ENCODE measurements around the gene HOXA5. TPM values are rescaled to one million over a fixed set of nuclear protein-coding genes. Genes with fewer than 3 reads are reported as not detected.

HOXA5 gene
- total and polyA plus RNA-seq, 2 donors (not counting 3 experiments of a cell fraction or from before 2014, with no cell fraction given) = 18.6 to 18.8 TPM

DNA sequence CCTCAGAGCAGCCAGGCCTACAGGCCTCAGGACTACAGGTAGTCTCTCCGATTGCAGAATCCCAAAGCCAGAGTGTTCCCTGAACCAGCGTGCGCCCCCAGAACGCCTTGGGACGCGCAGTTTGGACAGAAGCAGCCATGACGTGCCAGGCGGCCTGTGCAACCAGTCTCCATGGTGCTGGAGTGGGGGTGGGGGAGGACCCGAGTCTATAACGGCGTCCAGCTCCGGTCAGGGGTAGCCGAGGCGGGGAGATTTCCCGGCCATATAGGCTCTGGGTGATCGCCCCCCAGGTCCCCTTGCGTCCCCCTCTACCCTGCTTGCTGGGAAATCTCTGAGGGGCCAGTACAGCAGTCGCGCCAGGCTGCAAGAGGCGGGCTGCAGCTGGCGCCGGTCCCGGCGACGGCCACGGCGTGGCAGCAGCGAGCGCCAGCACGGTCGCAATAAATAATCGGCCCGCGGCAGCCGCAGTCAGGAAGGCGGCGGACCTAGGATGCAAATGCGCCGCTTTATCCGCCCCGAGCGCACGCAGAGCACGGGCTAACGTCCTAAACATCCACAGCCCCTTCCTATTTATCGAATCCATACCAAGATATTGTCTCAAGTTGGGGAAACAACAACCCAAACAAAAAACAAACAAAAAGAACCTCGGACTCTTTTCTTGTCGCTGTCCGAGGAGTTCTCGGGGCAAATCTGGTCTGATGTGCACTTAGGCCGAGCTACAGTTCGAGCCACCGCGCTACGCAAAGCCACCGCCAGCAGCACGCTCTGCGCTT, 7.3 kb upstream of the HOXA5 start:
- H3K27me3 ChIP-seq (ENCODE audit: control insufficient read depth in 2 of 2, insufficient read depth in 2 of 2, low read length in 2 of 2) = no peaks in the 10 kb centered on the region
- H3K4me3 ChIP-seq (replicated peaks in 1 of 3; ENCODE audit: insufficient read depth in 1 of 3, low read depth in 1 of 3, low read length in 3 of 3) = peak overlapping the region; percentile 54 to 85 (median 55)
- peaks cover 98% of the 10 kb centered on the region for H3K79me2 ChIP-seq (ENCODE audit: control insufficient read depth, insufficient read depth, low read length)
- peak; percentile 91 for DNase-seq (ENCODE audit: low read depth, low spot score)
- POLR2A ChIA-PET = interaction anchor here (1.0 to 2.6 kb wide), 6 partner anchors 10 to 468 kb away, joined by 3 to 8 read pairs (median 4); partner anchors contain the start of gene HOXA9
- H4K20me1 ChIP-seq (replicated peaks; ENCODE audit: control insufficient read depth, extremely low read depth, insufficient read depth, low read length) = no peaks in the 10 kb centered on the region
- H3K27ac ChIP-seq (ENCODE audit: insufficient read depth, low read depth, low read length) = peak overlapping the region; percentile 96
- H3K4me1 ChIP-seq (ENCODE audit: control insufficient read depth, extremely low read depth, insufficient read depth, low read length) = peaks cover 75% of the 10 kb centered on the region
- H2AFZ ChIP-seq (ENCODE audit: low read depth, low read length) = no peak overlapping the region
- CTCF ChIA-PET = interaction anchor here (1.0 to 5.6 kb wide), 18 partner anchors 8 to 781 kb away, joined by 3 to 83 read pairs (median 5); partner anchors contain the start of genes HOXA4 and HOXA9
- peak overlapping the region; percentile 78 for H3K9ac ChIP-seq (replicated peaks; ENCODE audit: extremely low read depth, insufficient read depth, low read length)
- TF ChIP-seq POLR2A (IDR thresholded peaks at IDR 0.05; ENCODE audit: low read depth, low read length) = peak; percentile 86
- no peak for TF ChIP-seq FOS (IDR thresholded peaks at IDR 0.05; ENCODE audit: borderline replicate concordance, insufficient read depth, low read length)
- TF ChIP-seq POLR2AphosphoS5 (IDR thresholded peaks at IDR 0.05; ENCODE audit: insufficient read depth, low read depth, low read length) = peak; percentile 81
- TF ChIP-seq MAX (IDR thresholded peaks at IDR 0.05; ENCODE audit: insufficient read depth, insufficient read length) = no peak
- TF ChIP-seq CTCF (IDR thresholded peaks at IDR 0.05; ENCODE audit: extremely low read depth in 1 of 2, insufficient read depth in 1 of 2, low read depth in 1 of 2, low read length in 2 of 2) = peak; percentile 81 to 89
- TF ChIP-seq GATA2 (IDR thresholded peaks at IDR 0.05; ENCODE audit: insufficient read depth, insufficient read length, low read depth, low read length) = no peak
- no peak for TF ChIP-seq MYC (IDR thresholded peaks at IDR 0.05; ENCODE audit: low read depth, low read length)
- TF ChIP-seq JUN (IDR thresholded peaks at IDR 0.05; ENCODE audit: borderline replicate concordance, insufficient read depth, insufficient read length, low read depth) = no peak
- TF ChIP-seq EZH2 (IDR thresholded peaks at IDR 0.05; ENCODE audit: borderline replicate concordance, low read depth, low read length, severe bottlenecking) = no peak
- H3K4me2 ChIP-seq (ENCODE audit: insufficient read depth, low read length) = peak overlapping the region; percentile 92
- dilution Hi-C loops (cut with MboI; ENCODE audit: extremely low pct_ligation_motif_present, low sequenced_read_pairs) (loop anchor here (25.0 kb wide), 1 partner anchor 963 kb away; no protein-coding TSS in a partner anchor), intact Hi-C loops (cut with micrococcal nuclease) (loop anchor here (1.0 to 2.0 kb wide), 2 partner anchors 9 to 14 kb away; partner anchors contain the start of gene HOXA9)
- H3K36me3 ChIP-seq (ENCODE audit: control insufficient read depth in 2 of 2, extremely low read depth in 1 of 2, insufficient read depth in 2 of 2, low read length in 2 of 2) = peaks cover 0 to 2% of the 10 kb centered on the region in 2 experiments
- no peaks in the 10 kb centered on the region for H3K9me3 ChIP-seq (replicated peaks; ENCODE audit: control insufficient read depth, insufficient read depth, low read length)
- no TSS peak for BruUV-seq (replicated peaks)
- H3K9me1 ChIP-seq (replicated peaks; ENCODE audit: control insufficient read depth, extremely low read depth, insufficient read depth, low read length) = no peaks in the 10 kb centered on the region
- FAIRE-seq = peak; percentile 74
